HG02884 (cell line): Measurements from ENCODE around the gene TMEM38A.
"Not testable (repeated sequence)": the region's sequence is repeated elsewhere in the genome, so short reads cannot be mapped to it uniquely, and the experiment has no call there.

ENCODE experiments used
- ATAC-seq: cut with Tn5 transposase; IDR thresholded peaks from one replicate; pipeline ENCODE4 v1.9.1; 2021; ENCODE audit warnings: mild to moderate bottlenecking, moderate library complexity; ENCODE audit not compliant: unreplicated experiment

The TMEM38A gene

GRCh38 chr19:16631465-16631864, 29.5 kb upstream of the TMEM38A start:
- ATAC-seq: no peak

- ATAC-seq: no peak
These were observed 23.4 kb upstream of the TMEM38A start for GRCh38 chr19:16637535-16637934.

GRCh38 chr19:16638666-16639065, 22.3 kb upstream of the TMEM38A start:
- ATAC-seq: no peak

GRCh38 chr19:16640951-16641350, 20.0 kb upstream of the TMEM38A start:
- ATAC-seq: no peak

- ATAC-seq: no peak
These were observed 19.2 kb upstream of the TMEM38A start for GRCh38 chr19:16641695-16642094.

GRCh38 chr19:16645140-16645539, 15.8 kb upstream of the TMEM38A start:
- no peak for ATAC-seq

GRCh38 chr19:16649734-16650133, 11.2 kb upstream of the TMEM38A start:
- no peak for ATAC-seq

GRCh38 chr19:16650821-16651220, 10.1 kb upstream of the TMEM38A start:
- no peak for ATAC-seq

- not testable (repeated sequence) for ATAC-seq
These were observed 9.3 kb upstream of the TMEM38A start for GRCh38 chr19:16651421-16652188.

- no peak for ATAC-seq
These were observed 8.1 kb upstream of the TMEM38A start for GRCh38 chr19:16652854-16653253.

GRCh38 chr19:16654140-16654539, 6.8 kb upstream of the TMEM38A start:
- ATAC-seq: no peak

- no peak for ATAC-seq
These were observed 6.3 kb upstream of the TMEM38A start for GRCh38 chr19:16654627-16655026.

- no peak for ATAC-seq
These were observed 5.2 kb upstream of the TMEM38A start for GRCh38 chr19:16655727-16656126.

GRCh38 chr19:16657384-16657783, 3.6 kb upstream of the TMEM38A start:
- no peak for ATAC-seq

- ATAC-seq: no peak
These were observed 1.5 kb upstream of the TMEM38A start for GRCh38 chr19:16659464-16659831.

- ATAC-seq: peak; percentile 90
These were observed 869 bp upstream of the TMEM38A start, which contains the start of gene SMIM7 for GRCh38 chr19:16659832-16660708. SMIM7 (minus strand) TSS chr19:16660144; CDS start chr19:16660110, 34 bp downstream.

- no peak for ATAC-seq
These were observed 618 bp downstream of the TMEM38A start for GRCh38 chr19:16661480-16662034.

- no peak for ATAC-seq
These were observed 7.2 kb downstream of the TMEM38A start for GRCh38 chr19:16668176-16668575.

GRCh38 chr19:16668702-16669101, 7.8 kb downstream of the TMEM38A start:
- not testable (repeated sequence) for ATAC-seq

GRCh38 chr19:16670291-16670690, 9.4 kb downstream of the TMEM38A start:
- ATAC-seq: no peak

GRCh38 chr19:16671652-16672274, 10.8 kb downstream of the TMEM38A start:
- ATAC-seq: no peak
